Neural cell (in vitro differentiated cells): Measurements from ENCODE around the gene BCAP29.

Experiments
- EP300 ChIP-seq: fragments of 450-650 bp; conservative IDR thresholded peaks from 2 replicates; pipeline ENCODE4 v1.6.1; 2014; ENCODE audit warnings: antibody characterized with exemption, mild to moderate bottlenecking, moderate library complexity; ENCODE audit not compliant: poor library complexity, severe bottlenecking
- EZH2 ChIP-seq: fragments of 200-600, 300-800 bp; shearing (Covaris generic), sonication (generic); IDR thresholded peaks from 2 replicates; pipeline ENCODE4 v1.6.1; 2014; ENCODE audit warnings: antibody characterized with exemption, low read length, borderline replicate concordance, mild to moderate bottlenecking; ENCODE audit not compliant: insufficient read depth, poor library complexity, severe bottlenecking
- MXI1 ChIP-seq: fragments of 450-650 bp; conservative IDR thresholded peaks from 2 replicates; pipeline ENCODE4 v1.6.1; 2014; ENCODE audit warnings: antibody characterized with exemption, mild to moderate bottlenecking; ENCODE audit not compliant: poor library complexity, severe bottlenecking
- POLR2AphosphoS5 ChIP-seq: IDR thresholded peaks from 2 replicates; pipeline ENCODE4 v1.6.1; 2012
- RAD21 ChIP-seq: fragments of 450-650 bp; conservative IDR thresholded peaks from 2 replicates; pipeline ENCODE4 v1.6.1; 2014; ENCODE audit warnings: antibody characterized with exemption, mild to moderate bottlenecking, moderate library complexity
- REST ChIP-seq: IDR thresholded peaks from 2 replicates; pipeline ENCODE4 v1.6.1; 2012; ENCODE audit warnings: borderline replicate concordance
- SMC3 ChIP-seq: fragments of 450-650 bp; conservative IDR thresholded peaks from 2 replicates; pipeline ENCODE4 v1.6.1; 2014; ENCODE audit warnings: antibody characterized with exemption, mild to moderate bottlenecking, moderate library complexity; ENCODE audit not compliant: poor library complexity
- TAF1 ChIP-seq: IDR thresholded peaks from 2 replicates; pipeline ENCODE4 v1.6.1; 2012; ENCODE audit warnings: low read depth
- TF ChIP-seq, protein P1 (sequence below): fragments of 450-650 bp; IDR thresholded peaks from 2 replicates; pipeline ENCODE4 v1.5.1; 2014; ENCODE audit warnings: antibody characterized with exemption, mild to moderate bottlenecking, moderate library complexity; ENCODE audit not compliant: poor library complexity, severe bottlenecking

DNA sequence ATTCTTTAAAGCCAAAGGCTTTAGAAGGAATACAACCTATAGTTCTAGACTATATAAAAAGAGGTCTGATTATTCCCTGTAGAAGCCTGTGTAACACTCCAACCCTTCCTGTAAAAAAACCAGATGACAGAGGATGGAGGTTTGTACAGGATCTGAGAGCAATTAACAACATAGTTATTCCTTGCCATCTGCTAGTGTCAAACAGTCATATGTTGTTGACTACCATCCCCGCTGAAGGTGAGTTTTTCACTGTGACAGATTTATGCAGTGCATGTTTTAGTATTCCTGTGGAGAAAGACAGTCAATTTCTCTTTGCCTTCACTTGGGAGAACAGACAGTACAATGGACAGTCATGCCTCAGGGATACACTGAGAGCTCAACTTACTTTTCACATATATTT is 61.6 kb downstream of the BCAP29 start:
- TF ChIP-seq, protein P1, sequence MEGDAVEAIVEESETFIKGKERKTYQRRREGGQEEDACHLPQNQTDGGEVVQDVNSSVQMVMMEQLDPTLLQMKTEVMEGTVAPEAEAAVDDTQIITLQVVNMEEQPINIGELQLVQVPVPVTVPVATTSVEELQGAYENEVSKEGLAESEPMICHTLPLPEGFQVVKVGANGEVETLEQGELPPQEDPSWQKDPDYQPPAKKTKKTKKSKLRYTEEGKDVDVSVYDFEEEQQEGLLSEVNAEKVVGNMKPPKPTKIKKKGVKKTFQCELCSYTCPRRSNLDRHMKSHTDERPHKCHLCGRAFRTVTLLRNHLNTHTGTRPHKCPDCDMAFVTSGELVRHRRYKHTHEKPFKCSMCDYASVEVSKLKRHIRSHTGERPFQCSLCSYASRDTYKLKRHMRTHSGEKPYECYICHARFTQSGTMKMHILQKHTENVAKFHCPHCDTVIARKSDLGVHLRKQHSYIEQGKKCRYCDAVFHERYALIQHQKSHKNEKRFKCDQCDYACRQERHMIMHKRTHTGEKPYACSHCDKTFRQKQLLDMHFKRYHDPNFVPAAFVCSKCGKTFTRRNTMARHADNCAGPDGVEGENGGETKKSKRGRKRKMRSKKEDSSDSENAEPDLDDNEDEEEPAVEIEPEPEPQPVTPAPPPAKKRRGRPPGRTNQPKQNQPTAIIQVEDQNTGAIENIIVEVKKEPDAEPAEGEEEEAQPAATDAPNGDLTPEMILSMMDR, result no peak
- TF ChIP-seq POLR2AphosphoS5 (no peak), EZH2 (no peak), MXI1 (no peak), REST (no peak), EP300 (no peak), SMC3 (no peak), TAF1 (no peak), RAD21 (no peak)
